HepG2 (cell line): Measurements from ENCODE around the gene PIP5K1C.

Experiments used
- AFF4 ChIP-seq: sonication (generic); formaldehyde crosslinking; IDR thresholded peaks from 2 replicates; pipeline ENCODE4 v1.4.0; 2020; ENCODE audit warnings: missing genetic modification reagents
- CTCF ChIP-seq: sonication (generic); formaldehyde crosslinking; IDR thresholded peaks from 2 replicates; pipeline ENCODE4 v1.5.0; 2020; ENCODE audit warnings: mild to moderate bottlenecking, missing genetic modification reagents, moderate library complexity
- MXD1 ChIP-seq: sonication (generic); formaldehyde crosslinking; IDR thresholded peaks from 2 replicates; pipeline ENCODE4 v1.4.0; 2020; ENCODE audit warnings: mild to moderate bottlenecking, missing genetic modification reagents
- POLR2A ChIP-seq, 2 experiments: IDR thresholded peaks; 2 replicates each; pipeline ENCODE4 v1.6.1; 2011; ENCODE audit warnings: low read depth in 2 of 2, low read length in 2 of 2, mild to moderate bottlenecking in 1 of 2, moderate library complexity in 1 of 2; ENCODE audit not compliant: insufficient read depth in 1 of 2
- POLR2AphosphoS5 ChIP-seq: IDR thresholded peaks from 2 replicates; pipeline ENCODE4 v1.6.1; 2012; ENCODE audit warnings: low read depth, low read length
- RXRB ChIP-seq: IDR thresholded peaks from 2 replicates; pipeline ENCODE4 v1.6.1; 2016; ENCODE audit warnings: borderline replicate concordance, missing genetic modification reagents, missing compliant biosample characterization
- SRSF9 ChIP-seq: fragments of 200-400 bp; formaldehyde crosslinking; IDR thresholded peaks from 2 replicates; pipeline ENCODE4 v1.6.1; 2018; ENCODE audit warnings: borderline replicate concordance, mild to moderate bottlenecking, low read depth, low read length; ENCODE audit not compliant: insufficient read depth, poor library complexity, severe bottlenecking
- SUZ12 ChIP-seq: fragments of 150-350 bp; IDR thresholded peaks from 2 replicates; pipeline ENCODE4 v1.6.1; 2014; ENCODE audit warnings: low read depth, low read length
- ZIK1 ChIP-seq: sonication (generic); formaldehyde crosslinking; IDR thresholded peaks from 2 replicates; pipeline ENCODE4 v1.5.0; 2020; ENCODE audit warnings: mild to moderate bottlenecking, low read depth, missing genetic modification reagents, borderline replicate concordance
- ZNF12 ChIP-seq: sonication (generic); formaldehyde crosslinking; IDR thresholded peaks from 2 replicates; pipeline ENCODE4 v1.5.0; 2020; ENCODE audit warnings: missing genetic modification reagents
- ZNF280B ChIP-seq: sonication (generic); formaldehyde crosslinking; IDR thresholded peaks from 2 replicates; pipeline ENCODE4 v1.5.0; 2020; ENCODE audit warnings: missing genetic modification reagents, mild to moderate bottlenecking, borderline replicate concordance
- ZNF441 ChIP-seq: sonication (generic); formaldehyde crosslinking; IDR thresholded peaks from 2 replicates; pipeline ENCODE4 v1.7.0; 2021; ENCODE audit warnings: missing genetic modification reagents, borderline replicate concordance
- ZXDC ChIP-seq: sonication (generic); formaldehyde crosslinking; IDR thresholded peaks from 2 replicates; pipeline ENCODE4 v1.5.0; 2020; ENCODE audit warnings: mild to moderate bottlenecking, missing genetic modification reagents

GRCh38 chr19:3712663-3713611 lies 12.7 kb upstream of the PIP5K1C start:
- TF ChIP-seq ZNF280B, result no peak
- no peak for TF ChIP-seq MXD1 (CRISPR knock-in tag)
- TF ChIP-seq POLR2AphosphoS5, result no peak
- no peak for TF ChIP-seq ZNF12 (CRISPR knock-in tag)
- no peak for TF ChIP-seq POLR2A (IDR thresholded peaks at IDR 0.05; ENCODE audit: insufficient read depth in 1 of 2, low read depth in 2 of 2, low read length in 2 of 2)
- no peak for TF ChIP-seq ZNF441 (CRISPR knock-in tag)
- no peak for TF ChIP-seq AFF4 (CRISPR knock-in tag)
- no peak for TF ChIP-seq SRSF9
- TF ChIP-seq SUZ12, result no peak
- TF ChIP-seq CTCF, result no peak
- no peak for TF ChIP-seq ZXDC (CRISPR knock-in tag)
- TF ChIP-seq RXRB (CRISPR knock-in tag), result no peak
- TF ChIP-seq ZIK1, result no peak
